Esophagus muscularis mucosa (tissue), 4 donors: ENCODE results near the gene FILIP1L. TPM values are rescaled to one million over a fixed set of nuclear protein-coding genes. Genes with fewer than 3 reads are reported as not detected.

Experiments used
- DNase-seq: peaks from one replicate; pipeline ENCODE4 v3.0.0-alpha.2; 2017; ENCODE audit errors: extremely low spot score
- H3K27ac ChIP-seq, 4 donors: fragments of 200-600 bp; sonication (generic); replicated peaks in 1 of 4; 1 replicate in 3 of 4; 2 replicates in 1 of 4; pipeline ENCODE4 v1.5.1; 2016 to 2019; ENCODE audit warnings: mild to moderate bottlenecking in 1 of 4
- H3K27me3 ChIP-seq, 4 donors: fragments of 200-600 bp; sonication (generic); one replicate each; pipeline versions ENCODE4 v1.5.1 to v1.6.0; 2016 to 2019
- H3K36me3 ChIP-seq, 4 donors: fragments of 200-600 bp; sonication (generic); one replicate each; pipeline ENCODE4 v1.5.1; 2016 to 2019
- H3K4me1 ChIP-seq, 4 donors: fragments of 200-600 bp; sonication (generic); one replicate each; pipeline ENCODE4 v1.5.1; 2016 to 2019
- H3K4me3 ChIP-seq, 4 donors: fragments of 200-600 bp; sonication (generic); 1 replicate in 2 of 4; 2 replicates in 2 of 4; pipeline ENCODE4 v1.5.1; 2016 to 2019; ENCODE audit warnings: mild to moderate bottlenecking in 4 of 4, moderate library complexity in 1 of 4
- H3K9me3 ChIP-seq, 4 donors: fragments of 200-600 bp; sonication (generic); 1 replicate in 3 of 4; 2 replicates in 1 of 4; pipeline ENCODE4 v1.5.1; 2016 to 2019
- EP300 ChIP-seq: sonication (generic); formaldehyde crosslinking; IDR thresholded peaks from one replicate; pipeline ENCODE4 v1.6.1; 2017; ENCODE audit warnings: antibody characterized with exemption
- POLR2A ChIP-seq: fragments of 450-650 bp; IDR thresholded peaks from one replicate; pipeline ENCODE4 v1.6.1; 2017; ENCODE audit warnings: antibody characterized with exemption, moderate library complexity, mild to moderate bottlenecking, low read depth
- POLR2AphosphoS5 ChIP-seq, 2 donors: sonication (generic); formaldehyde crosslinking; IDR thresholded peaks; one replicate each; pipeline ENCODE4 v1.6.1; 2017; ENCODE audit warnings: antibody characterized with exemption in 2 of 2
- WGBS: methylation state at CpG from one replicate; pipeline ENCODE4 v1.1.5; 2018; 5-methylcytosine and 5-hydroxymethylcytosine counted together
- intact Hi-C: fragments of 100-400 bp; cut with DNase I; formaldehyde crosslinking; loops from one replicate; pipeline ENCODE4 v1.15.1; 2023
- total RNA-seq, 4 donors: library from RNA; depleted of rRNA; stranded (reverse); fragments of >200 nt; gene quantifications; one replicate each; pipeline versions ENCODE4 v1.1.0 to v1.2.1, GENCODE V29; 2016
- TF ChIP-seq, protein P1 (sequence below), 3 experiments: fragments of 200-600 bp in 2 of 3; fragments of 450-650 bp in 1 of 3; sonication (generic) in 2 of 3; IDR thresholded peaks; one replicate each; pipeline ENCODE4 v1.5.1; 2017 to 2019; ENCODE audit warnings: antibody characterized with exemption in 3 of 3, mild to moderate bottlenecking in 2 of 3, moderate library complexity in 1 of 3

FILIP1L gene
- total RNA-seq, 4 donors from 2014 or later: 120 to 134 (median 127) TPM

DNA sequence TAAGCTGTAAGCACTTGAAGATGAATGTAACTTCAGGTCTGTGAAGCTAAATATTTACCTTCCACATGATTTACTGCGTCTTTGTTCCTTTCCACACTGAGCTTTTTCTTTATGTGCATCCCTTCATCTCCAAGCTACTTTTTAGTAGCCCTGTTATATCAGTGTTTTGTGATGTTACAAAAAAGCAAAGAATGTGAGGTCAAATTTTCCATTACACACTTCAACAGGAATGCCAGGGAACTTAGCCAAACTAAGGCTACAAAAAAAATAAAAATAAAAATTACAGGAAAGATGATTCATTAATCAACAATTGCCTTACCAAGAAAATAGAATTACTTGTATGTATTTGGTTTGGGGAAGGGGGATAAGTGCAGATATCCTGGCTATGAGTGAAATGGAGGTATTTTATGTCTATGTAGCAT, 73.0 kb downstream of the FILIP1L start:
- no peak overlapping the region for H3K4me3 ChIP-seq
- H3K9me3 ChIP-seq: no peaks in the 10 kb centered on the region
- peak overlapping the region; percentile 79 to 93 (median 90) for H3K27ac ChIP-seq
- WGBS: 7% methylated on average over 1 of the region's 1 CpG
- H3K36me3 ChIP-seq: no peaks in the 10 kb centered on the region
- no peaks in the 10 kb centered on the region for H3K27me3 ChIP-seq
- DNase-seq: no peak
- TF ChIP-seq EP300: peak; percentile 71
- no peak for TF ChIP-seq POLR2A
- TF ChIP-seq, protein P1, sequence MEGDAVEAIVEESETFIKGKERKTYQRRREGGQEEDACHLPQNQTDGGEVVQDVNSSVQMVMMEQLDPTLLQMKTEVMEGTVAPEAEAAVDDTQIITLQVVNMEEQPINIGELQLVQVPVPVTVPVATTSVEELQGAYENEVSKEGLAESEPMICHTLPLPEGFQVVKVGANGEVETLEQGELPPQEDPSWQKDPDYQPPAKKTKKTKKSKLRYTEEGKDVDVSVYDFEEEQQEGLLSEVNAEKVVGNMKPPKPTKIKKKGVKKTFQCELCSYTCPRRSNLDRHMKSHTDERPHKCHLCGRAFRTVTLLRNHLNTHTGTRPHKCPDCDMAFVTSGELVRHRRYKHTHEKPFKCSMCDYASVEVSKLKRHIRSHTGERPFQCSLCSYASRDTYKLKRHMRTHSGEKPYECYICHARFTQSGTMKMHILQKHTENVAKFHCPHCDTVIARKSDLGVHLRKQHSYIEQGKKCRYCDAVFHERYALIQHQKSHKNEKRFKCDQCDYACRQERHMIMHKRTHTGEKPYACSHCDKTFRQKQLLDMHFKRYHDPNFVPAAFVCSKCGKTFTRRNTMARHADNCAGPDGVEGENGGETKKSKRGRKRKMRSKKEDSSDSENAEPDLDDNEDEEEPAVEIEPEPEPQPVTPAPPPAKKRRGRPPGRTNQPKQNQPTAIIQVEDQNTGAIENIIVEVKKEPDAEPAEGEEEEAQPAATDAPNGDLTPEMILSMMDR (IDR thresholded peaks at IDR 0.05): no peak
- TF ChIP-seq POLR2AphosphoS5 (IDR thresholded peaks at IDR 0.05): peak in 1 of 2 donors; percentile 89
- peaks cover 52 to 66% (median 58%) of the 10 kb centered on the region in 4 donors for H3K4me1 ChIP-seq
- intact Hi-C loops: loop anchor here (5.0 to 10.0 kb wide), 2 partner anchors 174 to 197 kb away; no protein-coding TSS in a partner anchor

DNA sequence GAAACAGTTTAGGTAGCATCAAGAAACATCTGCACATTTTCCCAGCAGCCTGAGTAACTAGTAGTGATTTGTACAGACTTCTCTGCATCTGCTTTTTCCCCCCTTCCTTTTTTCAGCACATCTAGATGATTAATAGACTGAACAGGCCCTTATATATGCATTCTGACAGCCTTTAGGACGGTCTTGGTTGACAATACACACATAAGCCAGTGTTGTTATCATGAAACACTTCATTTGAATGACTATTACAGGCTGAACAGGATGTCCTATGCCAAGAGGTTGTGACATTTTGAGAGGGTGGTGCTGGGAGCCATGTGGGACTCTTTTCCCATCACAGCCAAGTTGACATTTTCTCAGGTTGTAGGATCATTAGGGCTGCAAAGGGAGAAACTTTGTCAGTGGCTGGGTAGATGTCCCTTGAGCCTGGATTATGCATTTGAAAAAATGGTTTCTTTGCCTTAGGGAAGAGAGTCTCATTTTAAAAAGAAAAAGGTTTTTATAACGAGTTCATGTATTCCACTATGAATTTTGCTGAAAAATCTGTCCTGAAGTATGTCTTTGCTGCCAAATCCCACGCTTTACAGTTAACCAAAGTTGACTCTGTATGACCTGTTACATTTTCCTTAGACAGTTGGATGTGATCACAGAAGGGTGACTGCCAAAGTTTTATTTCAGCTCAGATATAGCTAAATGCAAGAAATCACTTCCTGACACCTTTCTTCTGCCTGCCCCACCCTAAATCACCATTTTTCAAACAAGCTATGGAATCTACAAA, 73.7 kb downstream of the FILIP1L start:
- intact Hi-C loops: loop anchor here (5.0 to 10.0 kb wide), 2 partner anchors 173 to 196 kb away; no protein-coding TSS in a partner anchor
- TF ChIP-seq POLR2A (no peak), EP300 (peak; percentile 97), POLR2AphosphoS5 (IDR thresholded peaks at IDR 0.05) (peak; percentile 90)
- TF ChIP-seq, protein P1 (IDR thresholded peaks at IDR 0.05): no peak

DNA sequence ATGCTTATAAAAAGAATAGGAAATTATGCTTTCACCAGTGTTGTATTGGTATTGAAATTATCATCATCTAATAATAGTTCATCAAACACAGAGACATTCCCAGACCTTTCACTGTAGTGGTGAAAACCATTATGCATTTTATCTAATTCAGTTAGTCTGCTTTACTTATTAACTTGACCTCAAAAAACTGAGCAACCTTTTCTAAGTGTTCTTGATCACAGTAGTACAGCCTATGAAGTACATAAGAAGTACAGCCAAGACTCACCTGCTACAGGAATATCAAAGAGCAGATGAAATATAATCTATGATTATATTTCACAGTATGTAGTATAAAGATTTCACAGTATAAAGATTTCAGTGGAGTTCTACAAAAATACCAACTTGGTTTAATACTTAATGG, 75.2 kb downstream of the FILIP1L start:
- DNase-seq: no peak
- H3K36me3 ChIP-seq: no peaks in the 10 kb centered on the region
- H3K27ac ChIP-seq: peak overlapping the region; percentile 79 to 93 (median 90)
- H3K4me1 ChIP-seq: peaks cover 42 to 52% (median 47%) of the 10 kb centered on the region in 4 donors
- intact Hi-C loops: no loop called here
- no peak overlapping the region for H3K4me3 ChIP-seq
- H3K9me3 ChIP-seq: no peaks in the 10 kb centered on the region
- TF ChIP-seq EP300 (no peak), POLR2A (no peak), POLR2AphosphoS5 (IDR thresholded peaks at IDR 0.05) (no peak)
- TF ChIP-seq, protein P1 (IDR thresholded peaks at IDR 0.05): no peak
- H3K27me3 ChIP-seq: no peaks in the 10 kb centered on the region

More for the DNA sequence above, 73.7 kb downstream of the FILIP1L start:
- no peaks in the 10 kb centered on the region for H3K27me3 ChIP-seq
- WGBS: 33% methylated on average over 3 of the region's 3 CpGs
- H3K4me1 ChIP-seq: peaks cover 46 to 59% (median 51%) of the 10 kb centered on the region in 4 donors
- H3K4me3 ChIP-seq: no peak overlapping the region
- DNase-seq: no peak
- peak overlapping the region; percentile 79 to 93 (median 90) for H3K27ac ChIP-seq
- no peaks in the 10 kb centered on the region for H3K9me3 ChIP-seq
- no peaks in the 10 kb centered on the region for H3K36me3 ChIP-seq

DNA sequence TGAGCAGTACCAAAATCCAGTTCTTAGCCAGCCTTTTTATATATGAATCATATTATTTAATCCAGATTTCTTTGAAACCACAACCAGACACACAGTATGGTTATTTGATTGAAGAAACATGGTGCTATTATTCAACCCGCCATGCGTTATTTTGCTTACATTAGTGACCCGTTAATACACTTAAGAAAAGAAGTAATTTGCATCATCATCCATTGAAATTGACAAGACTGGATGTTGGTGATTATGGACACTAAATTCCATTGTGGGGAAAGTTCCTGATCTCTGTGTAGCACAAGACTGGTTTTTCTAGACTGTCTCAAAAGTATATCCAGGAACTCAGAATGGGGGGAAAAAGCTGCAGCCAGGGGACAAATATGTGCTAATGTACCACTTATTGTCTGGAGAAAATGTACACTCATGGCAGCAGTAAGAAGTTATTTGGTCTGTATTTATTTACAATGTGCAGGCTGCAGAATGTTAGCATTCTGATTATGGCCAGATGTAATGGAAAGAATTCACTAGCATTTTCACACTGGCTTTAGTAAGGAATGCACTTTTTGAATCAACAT, 80.3 kb downstream of the FILIP1L start:
- H3K4me1 ChIP-seq: peaks cover 10 to 39% (median 30%) of the 10 kb centered on the region in 4 donors
- TF ChIP-seq POLR2AphosphoS5 (IDR thresholded peaks at IDR 0.05) (no peak), POLR2A (no peak), EP300 (no peak)
- TF ChIP-seq, protein P1 (IDR thresholded peaks at IDR 0.05): no peak
- DNase-seq: no peak
- no peak overlapping the region for H3K4me3 ChIP-seq
- intact Hi-C loops: no loop called here
- 90% methylated on average over 3 of the region's 3 CpGs for WGBS
- H3K36me3 ChIP-seq: no peaks in the 10 kb centered on the region
- no peaks in the 10 kb centered on the region for H3K27me3 ChIP-seq
- H3K27ac ChIP-seq: peak overlapping the region; percentile 2 to 63 (median 14)
- H3K9me3 ChIP-seq: no peaks in the 10 kb centered on the region
